HepG2 (cell line): ENCODE measurements around the gene NDE1. TPM values are rescaled to one million over a fixed set of nuclear protein-coding genes. Genes with fewer than 3 reads are reported as not detected.

Experiments
- ATAC-seq: fragments of 200-7000 bp; cut with Tn5 transposase; 3 replicates; pipeline ENCODE4 v1.9.1; 2020; ENCODE audit warnings: mild to moderate bottlenecking, moderate library complexity
- BruUV-seq: library from RNA; stranded (reverse); fragments of 400-500 nt; replicated peaks from 2 replicates; lab custom pipeline; 2021; lab: Mats Ljungman, UMichigan
- CTCF ChIA-PET: fragments of 300-600 bp; formaldehyde crosslinking; extraction: SDS; loops from one replicate; lab custom pipeline; 2021; ENCODE audit warnings: low total read pairs, inconsistent platforms, low intra/inter-chr PET ratio; lab: Yijun Ruan, JAX
- POLR2A ChIA-PET: fragments of 350-600 bp; sonication (Branson Sonifier 250); formaldehyde crosslinking; loops from one replicate; lab custom pipeline; 2020; ENCODE audit warnings: antibody characterized with exemption, inconsistent platforms; lab: Yijun Ruan, JAX
- DNase-seq: peaks from one replicate; pipeline ENCODE4 v3.0.0-alpha.2; 2015; ENCODE audit warnings: low spot score
- FAIRE-seq: peaks from 3 replicates; lab custom pipeline; 2011; peaks lifted over from hg19 to GRCh38; lab: Jason Lieb, UNC
- H2AFZ ChIP-seq: one replicate; pipeline ENCODE4 v1.6.1; 2011; ENCODE audit warnings: low read length, inconsistent platforms
- H3K27ac ChIP-seq: fragments of 300-600 bp; 3 replicates; pipeline ENCODE4 v1.8.0; 2011; ENCODE audit warnings: mixed run types, mild to moderate bottlenecking, mixed read lengths, low read length, inconsistent platforms; ENCODE audit not compliant: insufficient read depth; ENCODE audit errors: extremely low read length
- H3K27me3 ChIP-seq, 2 experiments: fragments of 200-600 bp in 1 of 2; 2 replicates in 1 of 2; 3 replicates in 1 of 2; pipeline versions ENCODE4 v1.6.0 to v1.8.0; 2011; ENCODE audit warnings: low read length in 2 of 2, mild to moderate bottlenecking in 2 of 2, moderate library complexity in 2 of 2, inconsistent platforms in 1 of 2; ENCODE audit not compliant: insufficient read depth in 2 of 2, control insufficient read depth in 1 of 2
- H3K36me3 ChIP-seq, 2 experiments: fragments of 200-600 bp in 1 of 2; replicated peaks in 1 of 2; 2 replicates in 1 of 2; 3 replicates in 1 of 2; pipeline versions ENCODE4 v1.5.1 to v1.8.0; 2011; ENCODE audit warnings: low read length in 2 of 2, inconsistent platforms in 1 of 2; ENCODE audit not compliant: insufficient read depth in 2 of 2, control insufficient read depth in 1 of 2
- H3K4me1 ChIP-seq: 2 replicates; pipeline ENCODE4 v1.5.1; 2012; ENCODE audit warnings: low read length, inconsistent platforms; ENCODE audit not compliant: insufficient read depth
- H3K4me2 ChIP-seq: 2 replicates; pipeline ENCODE4 v1.6.0; 2011; ENCODE audit warnings: low read depth, low read length, inconsistent platforms
- H3K4me3 ChIP-seq, 3 experiments: fragments of 200-600 bp in 1 of 3; sonication (generic), shearing (Covaris generic) in 1 of 3; replicated peaks in 1 of 3; 2 replicates each; pipeline ENCODE4 v1.5.1; 2011 to 2016; ENCODE audit warnings: low read length in 3 of 3, inconsistent platforms in 2 of 3, low read depth in 2 of 3, mild to moderate bottlenecking in 2 of 3, control low read depth in 1 of 3, mixed read lengths in 1 of 3; ENCODE audit not compliant: insufficient read depth in 1 of 3
- H3K79me2 ChIP-seq: one replicate; pipeline ENCODE4 v1.6.1; 2011; ENCODE audit warnings: low read length, inconsistent platforms; ENCODE audit not compliant: insufficient read depth
- H3K9ac ChIP-seq: 2 replicates; pipeline ENCODE4 v1.6.0; 2011; ENCODE audit warnings: mild to moderate bottlenecking, low read depth, low read length, inconsistent platforms; ENCODE audit not compliant: insufficient read depth
- H3K9me3 ChIP-seq: 2 replicates; pipeline ENCODE4 v1.5.1; 2012; ENCODE audit warnings: mild to moderate bottlenecking, low read length
- H4K20me1 ChIP-seq: 2 replicates; pipeline ENCODE4 v1.6.0; 2011; ENCODE audit warnings: inconsistent platforms, mild to moderate bottlenecking, low read length, moderate library complexity; ENCODE audit not compliant: insufficient read depth
- CEBPB ChIP-seq: IDR thresholded peaks from 2 replicates; pipeline ENCODE4 v1.6.1; 2011; ENCODE audit warnings: low read depth, low read length, improper control_type of control experiment, borderline replicate concordance
- CEBPG ChIP-seq: IDR thresholded peaks from 2 replicates; pipeline ENCODE4 v1.6.1; 2016
- FOXP4 ChIP-seq: sonication (generic); formaldehyde crosslinking; IDR thresholded peaks from 2 replicates; pipeline ENCODE4 v1.4.0; 2020; ENCODE audit warnings: missing genetic modification reagents
- HMGXB4 ChIP-seq, 2 experiments: sonication (generic) in 1 of 2; formaldehyde crosslinking in 1 of 2; IDR thresholded peaks; 2 replicates each; pipeline versions ENCODE4 v1.4.0 to v1.6.1; 2018 to 2020; ENCODE audit warnings: missing genetic modification reagents in 2 of 2, borderline replicate concordance in 1 of 2, low read depth in 1 of 2, mild to moderate bottlenecking in 1 of 2, missing biosample characterization in 1 of 2
- TEAD3 ChIP-seq: optimal IDR thresholded peaks from 2 replicates; pipeline ENCODE3; 2016; ENCODE audit warnings: borderline replicate concordance
- THAP9 ChIP-seq: sonication (generic); formaldehyde crosslinking; IDR thresholded peaks from 2 replicates; pipeline ENCODE4; 2020; ENCODE audit warnings: missing genetic modification reagents, mild to moderate bottlenecking, borderline replicate concordance
- ZFP1 ChIP-seq: IDR thresholded peaks from 2 replicates; pipeline ENCODE4 v1.6.1; 2016
- ZNF280D ChIP-seq: sonication (generic); formaldehyde crosslinking; IDR thresholded peaks from 2 replicates; pipeline ENCODE4 v1.5.1; 2020; ENCODE audit warnings: mild to moderate bottlenecking, missing genetic modification reagents
- ZNF563 ChIP-seq: sonication (generic); formaldehyde crosslinking; IDR thresholded peaks from 2 replicates; pipeline ENCODE4 v1.8.0; 2022; ENCODE audit warnings: mild to moderate bottlenecking, moderate library complexity, missing genetic modification reagents
- ZNF770 ChIP-seq: sonication (generic); formaldehyde crosslinking; IDR thresholded peaks from 2 replicates; pipeline ENCODE4 v1.5.0; 2020; ENCODE audit warnings: mild to moderate bottlenecking, missing genetic modification reagents
- WGBS: methylation state at CpG from one replicate; pipeline ENCODE4 v1.1.6; 2017; ENCODE audit warnings: low lambda C conversion rate; 5-methylcytosine and 5-hydroxymethylcytosine counted together
- in situ Hi-C: cut with HindIII; loops from 2 replicates; pipeline ENCODE4 v1.10.0; 2017; ENCODE audit warnings: low pct_unique_long_range_greater_than_20kb; ENCODE audit not compliant: extremely low pct_ligation_motif_present
- intact Hi-C: fragments of 100-400 bp; cut with micrococcal nuclease; formaldehyde crosslinking; loops from one replicate; pipeline ENCODE4 v1.10.0; 2022; ENCODE audit not compliant: unreplicated experiment
- polyA plus RNA-seq, 8 experiments: library from polyadenylated mRNA; depleted of rRNA in 3 of 8; stranded (reverse) in 7 of 8; unstranded in 1 of 8; fragments of >200 nt; fragmentation: Illumina TruSeq in 4 of 8; extraction: Trizol in 4 of 8; gene quantifications; 2 replicates each; pipeline versions ENCODE4 v1.2.1 to v1.2.3, GENCODE V29; 2011 to 2016; ENCODE audit warnings: low read depth in 4 of 8, missing spikeins in 1 of 8, mixed read lengths in 1 of 8; ENCODE audit not compliant: insufficient read depth in 1 of 8
- total RNA-seq, 5 experiments: library from RNA; depleted of rRNA; stranded (reverse); fragments of >200 nt; fragmentation: Illumina TruSeq; extraction: Trizol; gene quantifications; 2 replicates each; pipeline ENCODE4 v1.2.3, GENCODE V29; 2016; ENCODE audit warnings: low read depth in 1 of 5

NDE1 gene
- total and polyA plus RNA-seq, 2 of the 13 experiments (the other 11 are each of a cell fraction or from before 2014, with no cell fraction given): 40.9 to 72.5 TPM

- DNase-seq: no peak
- intact Hi-C loops (no loop called here), in situ Hi-C loops (no loop called here)
- no peaks in the 10 kb centered on the region for H3K4me1 ChIP-seq
- ChIA-PET POLR2A (no interaction called here), CTCF (no interaction called here)
- H3K4me2 ChIP-seq: peak overlapping the region; percentile 8; the same call in 1 of the 2 replicates
- WGBS: 71% methylated on average over 10 of the region's 10 CpGs
- H3K79me2 ChIP-seq: no peaks in the 10 kb centered on the region
- H3K4me3 ChIP-seq: no peak overlapping the region
- no peak for FAIRE-seq
- no peaks in the 10 kb centered on the region for H3K9me3 ChIP-seq
- no peaks in the 10 kb centered on the region for H3K36me3 ChIP-seq
- H2AFZ ChIP-seq: no peak overlapping the region
- no peaks in the 10 kb centered on the region for H4K20me1 ChIP-seq
- TF ChIP-seq ZNF563 (CRISPR knock-in tag) (no peak), CEBPB (peak; percentile 54; the same call in 1 of the 2 replicates), CEBPG (CRISPR knock-in tag) (peak; percentile 48; the same call in 1 of the 2 replicates), ZNF770 (CRISPR knock-in tag) (peak; percentile 90), TEAD3 (CRISPR knock-in tag) (peak; percentile 54), ZFP1 (no peak), THAP9 (0 out of 2 replicates have a peak, but pooled peaks have one; percentile 7), ZNF280D (no peak), FOXP4 (CRISPR knock-in tag) (0 out of 2 replicates have a peak, but pooled peaks have one; percentile 5), HMGXB4 (CRISPR knock-in tag; IDR thresholded peaks at IDR 0.05; ENCODE audit: borderline replicate concordance in 1 of 2, low read depth in 1 of 2) (0 out of 4 replicates have a peak, but pooled peaks of 1 of the 2 experiments have one; percentile 3)
- ATAC-seq: no peak
- peaks cover 0 to 13% of the 10 kb centered on the region in 2 experiments; a peak in 1 of 5 replicates for H3K27me3 ChIP-seq
- no peak overlapping the region for H3K27ac ChIP-seq
- H3K9ac ChIP-seq: no peak overlapping the region
- no TSS peak for BruUV-seq
Observed at GRCh38 chr16:15757077-15757386, 107.0 kb downstream of the NDE1 start.
